HepG2 (cell line): Measurements from ENCODE around the gene KCNIP4. TPM values are rescaled to one million over a fixed set of nuclear protein-coding genes. Genes with fewer than 3 reads are reported as not detected.

ENCODE experiments used
- ATAC-seq: fragments of 200-7000 bp; cut with Tn5 transposase; 3 replicates; pipeline ENCODE4 v1.9.1; 2020; ENCODE audit warnings: mild to moderate bottlenecking, moderate library complexity
- BruUV-seq: library from RNA; stranded (reverse); fragments of 400-500 nt; replicated peaks from 2 replicates; lab custom pipeline; 2021; lab: Mats Ljungman, UMichigan
- CTCF ChIA-PET: fragments of 300-600 bp; formaldehyde crosslinking; extraction: SDS; loops from one replicate; lab custom pipeline; 2021; ENCODE audit warnings: low total read pairs, inconsistent platforms, low intra/inter-chr PET ratio; lab: Yijun Ruan, JAX
- POLR2A ChIA-PET: fragments of 350-600 bp; sonication (Branson Sonifier 250); formaldehyde crosslinking; loops from one replicate; lab custom pipeline; 2020; ENCODE audit warnings: antibody characterized with exemption, inconsistent platforms; lab: Yijun Ruan, JAX
- DNase-seq: peaks from one replicate; pipeline ENCODE4 v3.0.0-alpha.2; 2015; ENCODE audit warnings: low spot score
- FAIRE-seq: peaks from 3 replicates; lab custom pipeline; 2011; peaks lifted over from hg19 to GRCh38; lab: Jason Lieb, UNC
- H2AFZ ChIP-seq: one replicate; pipeline ENCODE4 v1.6.1; 2011; ENCODE audit warnings: low read length, inconsistent platforms
- H3K27ac ChIP-seq: fragments of 300-600 bp; 3 replicates; pipeline ENCODE4 v1.8.0; 2011; ENCODE audit warnings: mixed run types, mild to moderate bottlenecking, mixed read lengths, low read length, inconsistent platforms; ENCODE audit not compliant: insufficient read depth; ENCODE audit errors: extremely low read length
- H3K27me3 ChIP-seq, 2 experiments: fragments of 200-600 bp in 1 of 2; 2 replicates in 1 of 2; 3 replicates in 1 of 2; pipeline versions ENCODE4 v1.6.0 to v1.8.0; 2011; ENCODE audit warnings: low read length in 2 of 2, mild to moderate bottlenecking in 2 of 2, moderate library complexity in 2 of 2, inconsistent platforms in 1 of 2; ENCODE audit not compliant: insufficient read depth in 2 of 2, control insufficient read depth in 1 of 2
- H3K36me3 ChIP-seq, 2 experiments: fragments of 200-600 bp in 1 of 2; replicated peaks in 1 of 2; 2 replicates in 1 of 2; 3 replicates in 1 of 2; pipeline versions ENCODE4 v1.5.1 to v1.8.0; 2011; ENCODE audit warnings: low read length in 2 of 2, inconsistent platforms in 1 of 2; ENCODE audit not compliant: insufficient read depth in 2 of 2, control insufficient read depth in 1 of 2
- H3K4me1 ChIP-seq: 2 replicates; pipeline ENCODE4 v1.5.1; 2012; ENCODE audit warnings: low read length, inconsistent platforms; ENCODE audit not compliant: insufficient read depth
- H3K4me2 ChIP-seq: 2 replicates; pipeline ENCODE4 v1.6.0; 2011; ENCODE audit warnings: low read depth, low read length, inconsistent platforms
- H3K4me3 ChIP-seq, 3 experiments: fragments of 200-600 bp in 1 of 3; sonication (generic), shearing (Covaris generic) in 1 of 3; replicated peaks in 1 of 3; 2 replicates each; pipeline ENCODE4 v1.5.1; 2011 to 2016; ENCODE audit warnings: low read length in 3 of 3, inconsistent platforms in 2 of 3, low read depth in 2 of 3, mild to moderate bottlenecking in 2 of 3, control low read depth in 1 of 3, mixed read lengths in 1 of 3; ENCODE audit not compliant: insufficient read depth in 1 of 3
- H3K79me2 ChIP-seq: one replicate; pipeline ENCODE4 v1.6.1; 2011; ENCODE audit warnings: low read length, inconsistent platforms; ENCODE audit not compliant: insufficient read depth
- H3K9ac ChIP-seq: 2 replicates; pipeline ENCODE4 v1.6.0; 2011; ENCODE audit warnings: mild to moderate bottlenecking, low read depth, low read length, inconsistent platforms; ENCODE audit not compliant: insufficient read depth
- H3K9me3 ChIP-seq: 2 replicates; pipeline ENCODE4 v1.5.1; 2012; ENCODE audit warnings: mild to moderate bottlenecking, low read length
- H4K20me1 ChIP-seq: 2 replicates; pipeline ENCODE4 v1.6.0; 2011; ENCODE audit warnings: inconsistent platforms, mild to moderate bottlenecking, low read length, moderate library complexity; ENCODE audit not compliant: insufficient read depth
- ATF1 ChIP-seq: IDR thresholded peaks from 2 replicates; pipeline ENCODE4 v1.6.1; 2016; ENCODE audit warnings: mild to moderate bottlenecking, control low read depth
- CREBL2 ChIP-seq: sonication (generic); formaldehyde crosslinking; IDR thresholded peaks from 2 replicates; pipeline ENCODE4 v1.8.1; 2023; ENCODE audit warnings: missing genetic modification reagents, mild to moderate bottlenecking, borderline replicate concordance
- FUBP1 ChIP-seq: sonication (generic); formaldehyde crosslinking; IDR thresholded peaks from 2 replicates; pipeline ENCODE4 v1.5.1; 2020; ENCODE audit warnings: missing genetic modification reagents, mild to moderate bottlenecking, borderline replicate concordance
- HIC2 ChIP-seq: sonication (generic); formaldehyde crosslinking; IDR thresholded peaks from 2 replicates; pipeline ENCODE4 v1.9.0; 2022; ENCODE audit warnings: low read depth, missing genetic modification reagents
- MAF1 ChIP-seq: sonication (generic); formaldehyde crosslinking; IDR thresholded peaks from 2 replicates; pipeline ENCODE4 v1.5.0; 2020; ENCODE audit warnings: missing genetic modification reagents, borderline replicate concordance
- NR2C2 ChIP-seq: sonication (generic); formaldehyde crosslinking; IDR thresholded peaks from 2 replicates; pipeline ENCODE4 v1.4.0; 2020; ENCODE audit warnings: missing genetic modification reagents, mild to moderate bottlenecking, moderate library complexity, borderline replicate concordance
- PCBP1 ChIP-seq: fragments of 200-400 bp; formaldehyde crosslinking; IDR thresholded peaks from 2 replicates; pipeline ENCODE4 v1.6.1; 2017; ENCODE audit warnings: mild to moderate bottlenecking, low read depth, low read length, borderline replicate concordance
- SMARCC2 ChIP-seq: fragments of 450-650 bp; IDR thresholded peaks from 2 replicates; pipeline ENCODE4 v1.6.1; 2017; ENCODE audit warnings: antibody characterized with exemption, mild to moderate bottlenecking
- TCF7L2 ChIP-seq: IDR thresholded peaks from 2 replicates; pipeline ENCODE4 v1.6.1; 2011; ENCODE audit warnings: mild to moderate bottlenecking, low read depth, low read length, moderate library complexity
- UBTF ChIP-seq: sonication (generic); formaldehyde crosslinking; IDR thresholded peaks from 2 replicates; pipeline ENCODE4 v1.4.0; 2020; ENCODE audit warnings: mild to moderate bottlenecking, missing genetic modification reagents
- ZBTB7A ChIP-seq: sonication (generic); formaldehyde crosslinking; IDR thresholded peaks from 2 replicates; pipeline ENCODE4 v1.8.0; 2022; ENCODE audit warnings: mild to moderate bottlenecking, missing genetic modification reagents
- ZFP36L1 ChIP-seq: sonication (generic); formaldehyde crosslinking; IDR thresholded peaks from 2 replicates; pipeline ENCODE4 v1.8.0; 2022; ENCODE audit warnings: mild to moderate bottlenecking, missing genetic modification reagents, moderate library complexity
- ZMAT3 ChIP-seq: sonication (generic); formaldehyde crosslinking; conservative IDR thresholded peaks from 2 replicates; pipeline ENCODE4 v1.7.0; 2021; ENCODE audit warnings: missing genetic modification reagents
- ZNF34 ChIP-seq: sonication (generic); formaldehyde crosslinking; IDR thresholded peaks from 2 replicates; pipeline ENCODE4 v1.4.0; 2020; ENCODE audit warnings: mild to moderate bottlenecking, missing genetic modification reagents, borderline replicate concordance
- ZNF615 ChIP-seq: sonication (generic); formaldehyde crosslinking; IDR thresholded peaks from 2 replicates; pipeline ENCODE4 v1.5.0; 2020; ENCODE audit warnings: mild to moderate bottlenecking, missing genetic modification reagents, borderline replicate concordance
- WGBS: methylation state at CpG from one replicate; pipeline ENCODE4 v1.1.6; 2017; ENCODE audit warnings: low lambda C conversion rate; 5-methylcytosine and 5-hydroxymethylcytosine counted together
- in situ Hi-C: cut with HindIII; loops from 2 replicates; pipeline ENCODE4 v1.10.0; 2017; ENCODE audit warnings: low pct_unique_long_range_greater_than_20kb; ENCODE audit not compliant: extremely low pct_ligation_motif_present
- intact Hi-C: fragments of 100-400 bp; cut with micrococcal nuclease; formaldehyde crosslinking; loops from one replicate; pipeline ENCODE4 v1.10.0; 2022; ENCODE audit not compliant: unreplicated experiment
- polyA plus RNA-seq, 8 experiments: library from polyadenylated mRNA; depleted of rRNA in 3 of 8; stranded (reverse) in 7 of 8; unstranded in 1 of 8; fragments of >200 nt; fragmentation: Illumina TruSeq in 4 of 8; extraction: Trizol in 4 of 8; gene quantifications; 2 replicates each; pipeline versions ENCODE4 v1.2.1 to v1.2.3, GENCODE V29; 2011 to 2016; ENCODE audit warnings: low read depth in 4 of 8, missing spikeins in 1 of 8, mixed read lengths in 1 of 8; ENCODE audit not compliant: insufficient read depth in 1 of 8
- total RNA-seq, 5 experiments: library from RNA; depleted of rRNA; stranded (reverse); fragments of >200 nt; fragmentation: Illumina TruSeq; extraction: Trizol; gene quantifications; 2 replicates each; pipeline ENCODE4 v1.2.3, GENCODE V29; 2016; ENCODE audit warnings: low read depth in 1 of 5
- TF ChIP-seq, protein P1 (sequence below): sonication (generic); formaldehyde crosslinking; IDR thresholded peaks from 2 replicates; pipeline ENCODE4 v1.5.1; 2020; ENCODE audit warnings: mild to moderate bottlenecking, missing genetic modification reagents

The KCNIP4 gene
- total and polyA plus RNA-seq, 2 of the 13 experiments (the other 11 are each of a cell fraction or from before 2014, with no cell fraction given) = 0.09 TPM; not detected in 1

GRCh38 chr4:20679951-20680350, 1268.6 kb downstream of the KCNIP4 start:
- WGBS = 0% methylated on average over 1 of the region's 1 CpG
- H3K36me3 ChIP-seq = no peaks in the 10 kb centered on the region
- no peaks in the 10 kb centered on the region for H4K20me1 ChIP-seq
- no TSS peak for BruUV-seq
- intact Hi-C loops (loop anchor here (10.0 kb wide), 1 partner anchor 135 kb away; no protein-coding TSS in a partner anchor), in situ Hi-C loops (loop anchor here (10.0 to 25.0 kb wide), 2 partner anchors 368 to 1995 kb away; no protein-coding TSS in a partner anchor)
- no peak overlapping the region for H3K4me2 ChIP-seq
- no peak overlapping the region for H3K4me3 ChIP-seq
- ATAC-seq (no peak), DNase-seq (no peak), FAIRE-seq (no peak)
- H3K9ac ChIP-seq = no peak overlapping the region
- no peaks in the 10 kb centered on the region for H3K9me3 ChIP-seq
- no peaks in the 10 kb centered on the region for H3K4me1 ChIP-seq
- no peak overlapping the region for H3K27ac ChIP-seq
- ChIA-PET POLR2A (no interaction called here), CTCF (no interaction called here)
- H2AFZ ChIP-seq = no peak overlapping the region
- no peaks in the 10 kb centered on the region for H3K27me3 ChIP-seq
- no peaks in the 10 kb centered on the region for H3K79me2 ChIP-seq
- TF ChIP-seq ZNF615 (CRISPR knock-in tag) (no peak), TCF7L2 (no peak), CREBL2 (no peak), PCBP1 (no peak), FUBP1 (CRISPR knock-in tag) (no peak), ATF1 (CRISPR knock-in tag) (no peak), NR2C2 (CRISPR knock-in tag) (no peak), ZMAT3 (no peak), ZFP36L1 (CRISPR knock-in tag) (no peak), ZNF34 (no peak), HIC2 (CRISPR knock-in tag) (no peak), UBTF (no peak), ZBTB7A (CRISPR knock-in tag) (no peak), SMARCC2 (no peak), MAF1 (CRISPR knock-in tag) (no peak)
- TF ChIP-seq, protein P1, sequence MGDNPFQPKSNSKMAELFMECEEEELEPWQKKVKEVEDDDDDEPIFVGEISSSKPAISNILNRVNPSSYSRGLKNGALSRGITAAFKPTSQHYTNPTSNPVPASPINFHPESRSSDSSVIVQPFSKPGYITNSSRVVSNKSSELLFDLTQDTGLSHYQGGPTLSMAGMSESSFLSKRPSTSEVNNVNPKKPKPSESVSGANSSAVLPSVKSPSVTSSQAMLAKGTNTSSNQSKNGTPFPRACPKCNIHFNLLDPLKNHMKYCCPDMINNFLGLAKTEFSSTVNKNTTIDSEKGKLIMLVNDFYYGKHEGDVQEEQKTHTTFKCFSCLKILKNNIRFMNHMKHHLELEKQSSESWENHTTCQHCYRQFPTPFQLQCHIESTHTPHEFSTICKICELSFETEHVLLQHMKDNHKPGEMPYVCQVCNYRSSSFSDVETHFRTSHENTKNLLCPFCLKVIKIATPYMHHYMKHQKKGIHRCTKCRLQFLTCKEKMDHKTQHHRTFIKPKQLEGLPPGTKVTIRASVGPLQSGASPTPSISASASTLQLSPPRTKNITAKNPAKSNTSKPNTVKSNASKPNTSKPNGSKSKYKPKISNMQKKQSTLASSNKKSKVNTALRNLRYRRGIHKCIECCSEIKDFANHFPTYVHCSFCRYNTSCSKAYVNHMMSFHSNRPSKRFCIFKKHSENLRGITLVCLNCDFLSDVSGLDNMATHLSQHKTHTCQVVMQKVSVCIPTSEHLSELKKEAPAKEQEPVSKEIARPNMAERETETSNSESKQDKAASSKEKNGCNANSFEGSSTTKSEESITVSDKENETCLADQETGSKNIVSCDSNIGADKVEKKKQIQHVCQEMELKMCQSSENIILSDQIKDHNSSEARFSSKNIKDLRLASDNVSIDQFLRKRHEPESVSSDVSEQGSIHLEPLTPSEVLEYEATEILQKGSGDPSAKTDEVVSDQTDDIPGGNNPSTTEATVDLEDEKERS = no peak
